ENCODE data around the gene PITPNM3.

DNA sequence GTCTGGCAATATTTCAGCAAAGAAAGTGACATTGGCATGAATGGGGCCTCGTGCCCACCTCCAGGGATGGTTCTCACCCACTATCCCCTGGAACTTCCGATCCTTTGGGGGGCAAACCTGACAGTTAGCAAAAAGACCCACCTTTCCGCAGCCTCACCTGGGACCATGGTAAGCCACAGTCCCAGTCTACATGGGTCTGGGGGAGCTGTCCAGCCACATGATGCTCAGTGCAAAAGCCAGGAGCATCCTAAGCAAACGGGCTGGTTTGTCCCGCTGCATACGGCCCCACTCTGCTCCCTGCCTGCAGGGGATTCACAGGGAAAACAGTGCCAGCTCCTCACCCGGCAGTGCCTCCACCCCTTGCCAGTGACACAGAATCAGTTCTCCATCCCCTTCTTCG lies 140.7 kb downstream of the PITPNM3 start:
- no peak for TF ChIP-seq POLR2AphosphoS5 (IDR thresholded peaks at IDR 0.05)
- no peak for TF ChIP-seq EP300 (IDR thresholded peaks at IDR 0.05; ENCODE audit: low read depth)
- TF ChIP-seq, protein P1, sequence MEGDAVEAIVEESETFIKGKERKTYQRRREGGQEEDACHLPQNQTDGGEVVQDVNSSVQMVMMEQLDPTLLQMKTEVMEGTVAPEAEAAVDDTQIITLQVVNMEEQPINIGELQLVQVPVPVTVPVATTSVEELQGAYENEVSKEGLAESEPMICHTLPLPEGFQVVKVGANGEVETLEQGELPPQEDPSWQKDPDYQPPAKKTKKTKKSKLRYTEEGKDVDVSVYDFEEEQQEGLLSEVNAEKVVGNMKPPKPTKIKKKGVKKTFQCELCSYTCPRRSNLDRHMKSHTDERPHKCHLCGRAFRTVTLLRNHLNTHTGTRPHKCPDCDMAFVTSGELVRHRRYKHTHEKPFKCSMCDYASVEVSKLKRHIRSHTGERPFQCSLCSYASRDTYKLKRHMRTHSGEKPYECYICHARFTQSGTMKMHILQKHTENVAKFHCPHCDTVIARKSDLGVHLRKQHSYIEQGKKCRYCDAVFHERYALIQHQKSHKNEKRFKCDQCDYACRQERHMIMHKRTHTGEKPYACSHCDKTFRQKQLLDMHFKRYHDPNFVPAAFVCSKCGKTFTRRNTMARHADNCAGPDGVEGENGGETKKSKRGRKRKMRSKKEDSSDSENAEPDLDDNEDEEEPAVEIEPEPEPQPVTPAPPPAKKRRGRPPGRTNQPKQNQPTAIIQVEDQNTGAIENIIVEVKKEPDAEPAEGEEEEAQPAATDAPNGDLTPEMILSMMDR (IDR thresholded peaks at IDR 0.05) = no peak

All from transverse colon (tissue), 4 donors.